GM18526 (cell line): ENCODE data around the gene SMIM45.

ENCODE experiments used
- POLR2A ChIP-seq: IDR thresholded peaks from 3 replicates; pipeline ENCODE4 v1.6.1; 2011; ENCODE audit not compliant: insufficient read length; ENCODE audit errors: extremely low read depth

SMIM45 gene

DNA sequence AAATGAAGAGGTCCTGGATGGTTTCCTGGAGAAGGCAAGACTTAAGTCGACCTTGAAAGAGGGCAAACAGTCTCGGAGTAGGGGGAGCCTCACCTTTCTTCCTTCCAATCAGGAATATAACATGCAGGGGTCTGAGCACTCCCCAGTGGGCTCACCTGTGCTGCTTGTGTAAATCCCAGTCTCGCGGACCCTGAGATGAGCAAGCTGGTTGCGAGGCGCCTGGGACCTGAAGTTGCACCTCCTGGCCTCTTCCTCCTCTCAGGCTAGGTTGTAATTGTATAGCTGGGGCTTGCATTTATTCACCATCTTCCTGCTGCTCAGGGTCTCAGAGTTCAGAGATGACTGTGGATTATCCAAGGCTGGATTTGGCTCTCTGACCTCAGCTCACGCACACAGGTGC, 39.2 kb downstream of the SMIM45 start:
- TF ChIP-seq POLR2A = no peak

GRCh38 chr22:41992496-41992895, 40.5 kb downstream of the SMIM45 start:
- TF ChIP-seq POLR2A = no peak

DNA sequence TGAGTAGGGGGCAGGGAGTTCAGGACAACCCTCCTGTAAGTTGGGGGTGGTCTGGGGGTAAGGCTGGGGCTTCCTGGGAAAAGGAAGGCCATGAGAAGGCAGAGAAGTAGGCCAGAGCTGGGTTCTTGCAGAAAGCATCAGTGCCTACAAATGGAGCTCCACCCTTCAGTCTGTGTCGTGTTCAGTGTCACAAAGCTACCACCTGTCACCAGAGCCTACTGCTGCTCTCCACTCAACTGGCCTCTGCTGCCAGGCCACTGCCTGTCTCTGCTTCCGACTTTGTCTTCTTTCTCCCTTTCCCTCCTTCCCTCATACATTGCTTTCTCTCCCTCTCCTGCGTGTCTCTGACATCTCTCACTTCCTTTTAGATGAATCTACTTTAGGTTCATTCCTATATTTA, 43.3 kb downstream of the SMIM45 start:
- TF ChIP-seq POLR2A = no peak

DNA sequence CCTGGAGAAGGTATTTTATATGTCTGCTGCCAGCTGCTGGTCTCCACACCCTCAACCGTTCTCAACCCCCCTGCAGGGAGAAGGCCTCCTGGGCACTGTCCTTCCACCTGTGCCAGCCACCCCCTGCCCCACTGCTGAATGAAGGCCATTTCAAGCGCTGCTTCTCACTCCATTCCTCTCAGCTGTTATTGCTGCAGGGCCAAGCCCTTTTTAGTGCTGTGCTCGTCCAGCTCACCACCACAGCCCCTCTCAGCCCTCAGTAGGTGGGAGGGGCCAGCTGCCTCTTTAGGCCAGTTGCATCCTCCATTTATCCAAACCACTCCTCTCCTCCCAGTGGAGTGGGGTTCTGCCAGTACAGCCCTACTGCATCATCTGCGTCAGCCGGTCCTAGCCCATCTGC, 44.9 kb downstream of the SMIM45 start:
- no peak for TF ChIP-seq POLR2A

GRCh38 chr22:41998361-41999261, 46.7 kb downstream of the SMIM45 start, which contains the start of gene WBP2NL:
WBP2NL (plus strand) TSS chr22:41998788; CDS start chr22:41998819, 31 bp downstream.
- TF ChIP-seq POLR2A = peak; percentile 62

- TF ChIP-seq POLR2A = no peak
These were observed 48.5 kb downstream of the SMIM45 start for GRCh38 chr22:42000466-42000865.

DNA sequence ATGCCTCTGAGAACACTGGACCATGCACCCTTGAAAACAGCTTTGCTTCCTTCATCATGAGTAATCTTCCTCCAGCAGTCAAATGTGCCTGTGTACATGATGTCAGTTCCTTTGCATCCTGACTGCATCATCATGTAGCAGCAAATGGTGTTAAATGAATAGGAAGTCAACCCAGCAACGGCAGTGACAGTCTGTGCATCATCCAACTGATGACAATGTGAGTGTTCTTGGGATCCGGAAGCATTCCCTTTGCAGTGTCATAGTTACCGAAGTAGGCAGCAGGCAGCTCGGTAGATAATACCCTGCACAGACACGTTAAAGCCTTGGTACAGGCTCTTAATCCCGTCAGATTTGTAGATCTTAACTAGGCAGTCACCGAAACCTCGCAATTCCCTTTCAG, 49.2 kb downstream of the SMIM45 start:
- TF ChIP-seq POLR2A = no peak

DNA sequence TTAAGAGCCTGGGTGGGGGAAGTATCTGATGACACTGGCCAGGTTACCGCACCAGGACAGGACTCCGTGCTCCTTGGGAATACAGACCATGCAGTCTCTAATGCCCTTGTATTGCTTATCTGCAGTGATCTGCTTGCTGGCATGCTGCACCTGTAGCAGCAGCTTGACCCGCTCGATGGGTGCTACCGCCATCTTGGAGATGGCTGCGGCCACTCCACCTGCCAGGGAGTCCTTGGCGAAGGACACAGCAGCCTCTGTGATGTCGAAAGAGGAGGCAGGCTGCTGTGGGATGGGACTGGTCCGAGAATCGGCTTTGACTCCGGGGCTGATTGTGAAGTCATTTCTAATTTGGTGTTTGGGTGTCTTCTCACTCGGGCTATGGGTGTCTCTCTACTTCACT, 49.8 kb downstream of the SMIM45 start:
- no peak for TF ChIP-seq POLR2A

- no peak for TF ChIP-seq POLR2A
These were observed 56.0 kb downstream of the SMIM45 start for GRCh38 chr22:42007922-42008321.
